HG02798 (cell line): ENCODE data around the gene U2AF2.

Experiments
- ATAC-seq: cut with Tn5 transposase; IDR thresholded peaks from one replicate; pipeline ENCODE4 v1.9.1; 2021; ENCODE audit warnings: mild to moderate bottlenecking; ENCODE audit not compliant: unreplicated experiment, poor library complexity

The U2AF2 gene

GRCh38 chr19:55687281-55688201, 32.7 kb downstream of the U2AF2 start:
- no peak for ATAC-seq

- ATAC-seq: no peak
These were observed 33.8 kb downstream of the U2AF2 start for GRCh38 chr19:55688422-55689218.

GRCh38 chr19:55689411-55690108, 34.7 kb downstream of the U2AF2 start:
- ATAC-seq: no peak

GRCh38 chr19:55690109-55690768, 35.4 kb downstream of the U2AF2 start:
- ATAC-seq: no peak

GRCh38 chr19:55690769-55691545, 36.1 kb downstream of the U2AF2 start:
- ATAC-seq: no peak

- no peak for ATAC-seq
These were observed 37.0 kb downstream of the U2AF2 start for GRCh38 chr19:55691561-55692481.

GRCh38 chr19:55692681-55693081, 37.8 kb downstream of the U2AF2 start:
- no peak for ATAC-seq

- ATAC-seq: no peak
These were observed 38.6 kb downstream of the U2AF2 start for GRCh38 chr19:55693336-55693974.

- no peak for ATAC-seq
These were observed 39.4 kb downstream of the U2AF2 start for GRCh38 chr19:55694241-55694655.

GRCh38 chr19:55694656-55695491, 40.0 kb downstream of the U2AF2 start:
- ATAC-seq: no peak

GRCh38 chr19:55695511-55696290, 40.9 kb downstream of the U2AF2 start:
- no peak for ATAC-seq

- ATAC-seq: no peak
These were observed 41.6 kb downstream of the U2AF2 start for GRCh38 chr19:55696301-55697068.

GRCh38 chr19:55697069-55697440, 42.2 kb downstream of the U2AF2 start:
- no peak for ATAC-seq

- no peak for ATAC-seq
These were observed 42.9 kb downstream of the U2AF2 start for GRCh38 chr19:55697698-55698097.

- no peak for ATAC-seq
These were observed 43.4 kb downstream of the U2AF2 start for GRCh38 chr19:55698256-55698655.

- ATAC-seq: no peak
These were observed 44.4 kb downstream of the U2AF2 start for GRCh38 chr19:55699221-55699620.
